ENCODE results near the gene DUT. TPM values are rescaled to one million over a fixed set of nuclear protein-coding genes. Genes with fewer than 3 reads are reported as not detected.

Gene DUT
- total RNA-seq, 1 donor from 2014 or later = 91.9 TPM

- DNase-seq = peak; percentile 38
Observed at GRCh38 chr15:48330105-48330785, 984 bp upstream of the DUT start.

- DNase-seq = peak; percentile 89
Observed at GRCh38 chr15:48331796-48332641, 790 bp downstream of the DUT start.

GRCh38 chr15:48332642-48333034 is 1.4 kb downstream of the DUT start:
- DNase-seq = no peak

- DNase-seq = no peak
Observed at GRCh38 chr15:48333540-48333939, 2.3 kb downstream of the DUT start.

- no peak for DNase-seq
Observed at GRCh38 chr15:48334260-48334659, 3.0 kb downstream of the DUT start.

- peak; percentile 38 for DNase-seq
Observed at GRCh38 chr15:48336940-48337339, 5.7 kb downstream of the DUT start.

- no peak for DNase-seq
Observed at GRCh38 chr15:48337607-48338006, 6.4 kb downstream of the DUT start.

GRCh38 chr15:48340111-48340510 is 8.9 kb downstream of the DUT start:
- no peak for DNase-seq

- DNase-seq = no peak
Observed at GRCh38 chr15:48343865-48344264, 12.6 kb downstream of the DUT start.

- no peak for DNase-seq
Observed at GRCh38 chr15:48345516-48345915, 14.3 kb downstream of the DUT start.

- DNase-seq = peak; percentile 77
Observed at GRCh38 chr15:48352474-48353072, 21.3 kb downstream of the DUT start.

GRCh38 chr15:48354694-48355303 is 23.6 kb downstream of the DUT start:
- DNase-seq = no peak

- no peak for DNase-seq
Observed at GRCh38 chr15:48355377-48355776, 24.1 kb downstream of the DUT start.

GRCh38 chr15:48358229-48359152 is 27.3 kb downstream of the DUT start:
- DNase-seq = peak; percentile 57

- no peak for DNase-seq
Observed at GRCh38 chr15:48360841-48361240, 29.6 kb downstream of the DUT start.

GRCh38 chr15:48361685-48362084 is 30.5 kb downstream of the DUT start:
- no peak for DNase-seq

GRCh38 chr15:48363474-48363873 is 32.2 kb downstream of the DUT start:
- DNase-seq = no peak

GRCh38 chr15:48365575-48365974 is 34.3 kb downstream of the DUT start:
- no peak for DNase-seq

- no peak for DNase-seq
Observed at GRCh38 chr15:48366584-48367312, 35.5 kb downstream of the DUT start.

GRCh38 chr15:48367483-48367882 is 36.3 kb downstream of the DUT start:
- DNase-seq = no peak

GRCh38 chr15:48370460-48370859 is 39.2 kb downstream of the DUT start:
- peak; percentile 69 for DNase-seq

Data from tongue (tissue), 2 donors.